Heart left ventricle (tissue), 16 donors: ENCODE data around the gene HTR4. TPM values are rescaled to one million over a fixed set of nuclear protein-coding genes. Genes with fewer than 3 reads are reported as not detected.
A peak's percentile ranks its signal among the peaks of the same experiment; 100 is the strongest.

ENCODE experiments used
- ATAC-seq, 4 donors: fragments of 200-7000 bp; cut with Tn5 transposase; one replicate each; pipeline ENCODE4 v1.9.1; 2020 to 2022; ENCODE audit warnings: moderate library complexity in 4 of 4, mild to moderate bottlenecking in 3 of 4, moderate number of reproducible peaks in 1 of 4
- DNase-seq, 5 donors: peaks; one replicate each; pipeline ENCODE4 v3.0.0-alpha.2; 2020
- H3K27ac ChIP-seq, 12 donors: fragments of 200-600 bp; sonication (generic) in 4 of 12; one replicate each; pipeline versions ENCODE4 v1.5.0 to v1.8.0; 2016 to 2022; ENCODE audit warnings: mild to moderate bottlenecking in 2 of 12
- H3K27me3 ChIP-seq, 9 donors: fragments of 200-600 bp; sonication (generic) in 2 of 9; one replicate each; pipeline versions ENCODE4 v1.5.1 to v1.8.0; 2016 to 2022; ENCODE audit warnings: mild to moderate bottlenecking in 3 of 9
- H3K36me3 ChIP-seq, 9 donors: fragments of 200-600 bp; sonication (generic) in 2 of 9; one replicate each; pipeline versions ENCODE4 v1.5.0 to v1.8.0; 2018 to 2022; ENCODE audit warnings: mild to moderate bottlenecking in 2 of 9
- H3K4me1 ChIP-seq, 12 donors: fragments of 200-600 bp; sonication (generic) in 4 of 12; one replicate each; pipeline versions ENCODE4 v1.5.0 to v1.8.0; 2016 to 2022; ENCODE audit warnings: mild to moderate bottlenecking in 3 of 12
- H3K4me3 ChIP-seq, 12 donors: fragments of 200-600 bp; sonication (generic) in 4 of 12; one replicate each; pipeline versions ENCODE4 v1.5.0 to v1.8.0; 2017 to 2022; ENCODE audit warnings: mild to moderate bottlenecking in 9 of 12, moderate library complexity in 4 of 12
- H3K9me3 ChIP-seq, 12 donors: fragments of 200-600 bp; sonication (generic) in 4 of 12; one replicate each; pipeline versions ENCODE4 v1.5.0 to v1.8.0; 2016 to 2022; ENCODE audit warnings: mild to moderate bottlenecking in 1 of 12
- POLR2A ChIP-seq, 2 donors: fragments of 450-650 bp; IDR thresholded peaks; one replicate each; pipeline ENCODE4 v1.6.1; 2017; ENCODE audit warnings: antibody characterized with exemption in 2 of 2, mild to moderate bottlenecking in 2 of 2, moderate library complexity in 2 of 2
- WGBS, 4 donors: extraction: QIAGEN DNeasy Blood & Tissue Kit in 2 of 4; methylation state at CpG; one replicate each; pipeline versions ENCODE4 v1.1.5 to v1.1.7; 2013 to 2018; 5-methylcytosine and 5-hydroxymethylcytosine counted together
- intact Hi-C, 10 donors: fragments of 100-400 bp; cut with DNase I; formaldehyde crosslinking; loops; one replicate each; pipeline versions ENCODE4 v1.11.1 to v1.14.2; 2022
- polyA plus RNA-seq, 2 donors: library from polyadenylated mRNA; stranded (reverse); fragments of 200-250 nt; gene quantifications; one replicate each; pipeline ENCODE4 v1.2.3, GENCODE V29; 2013
- total RNA-seq, 9 donors: library from RNA; depleted of rRNA in 2 of 9; stranded (reverse); fragments of >200 nt in 2 of 9; fragmentation: NEBNext Ultra II Directional in 3 of 9; extraction: Animal tissue kit (Norgen Biotek cat#: 25700) in 3 of 9; gene quantifications; one replicate each; pipeline versions ENCODE4 v1.1.0 to v1.2.4, GENCODE V29; 2016 to 2023
- TF ChIP-seq, protein P1 (sequence below), 12 donors: fragments of 200-600 bp; sonication (generic) in 4 of 12; IDR thresholded peaks; one replicate each; pipeline versions ENCODE4 v1.5.0 to v1.8.0; 2018 to 2022; ENCODE audit warnings: antibody characterized with exemption in 12 of 12, mild to moderate bottlenecking in 5 of 12
- donor health status: ischemic (EF 13 %, LVEDD 7.1; RV severe dilation, severe dysfunction).
- donor health status: healthy with polysubstance abuse.
- donor health status: DM: no; HTN: yes; CAD: no.
- donor health status: DM: no; HTN: no; CAD: no.
- donor health status: ischemic (EF 25% LVEDD 6.9; RV normal size, moderate dysfunction).
- donor health status: ischemic (EF 25% LVEDD 5.7; RV mildly dilated, moderate dysfunction).
- donor health status: healthy.
- donor health status: DM: yes; HTN: yes; CAD: no.
- donor health status: ischemic (EF 35%, LVEDD 5.7; RV mildly dilated, moderate dysfunction).
- donor health status: nonischemic (EF 11% LVEDD 7.7; RV severe dilation, severe dysfunction).
- donor health status: DM: yes; HTN: yes; CAD: no.
- donor health status: PGD.
- donor health status: ischemic (EF 29% LVEDD 5.4; RV normal size, mild dysfunction).
- donor health status: nonischemic (EF 23%, LVEDD 6.1; RV moderate dilation, normal function).

HTR4 gene
- total and polyA plus RNA-seq, 11 donors = 0.11 to 1.6 (median 0.27) TPM; not detected in 4

DNA sequence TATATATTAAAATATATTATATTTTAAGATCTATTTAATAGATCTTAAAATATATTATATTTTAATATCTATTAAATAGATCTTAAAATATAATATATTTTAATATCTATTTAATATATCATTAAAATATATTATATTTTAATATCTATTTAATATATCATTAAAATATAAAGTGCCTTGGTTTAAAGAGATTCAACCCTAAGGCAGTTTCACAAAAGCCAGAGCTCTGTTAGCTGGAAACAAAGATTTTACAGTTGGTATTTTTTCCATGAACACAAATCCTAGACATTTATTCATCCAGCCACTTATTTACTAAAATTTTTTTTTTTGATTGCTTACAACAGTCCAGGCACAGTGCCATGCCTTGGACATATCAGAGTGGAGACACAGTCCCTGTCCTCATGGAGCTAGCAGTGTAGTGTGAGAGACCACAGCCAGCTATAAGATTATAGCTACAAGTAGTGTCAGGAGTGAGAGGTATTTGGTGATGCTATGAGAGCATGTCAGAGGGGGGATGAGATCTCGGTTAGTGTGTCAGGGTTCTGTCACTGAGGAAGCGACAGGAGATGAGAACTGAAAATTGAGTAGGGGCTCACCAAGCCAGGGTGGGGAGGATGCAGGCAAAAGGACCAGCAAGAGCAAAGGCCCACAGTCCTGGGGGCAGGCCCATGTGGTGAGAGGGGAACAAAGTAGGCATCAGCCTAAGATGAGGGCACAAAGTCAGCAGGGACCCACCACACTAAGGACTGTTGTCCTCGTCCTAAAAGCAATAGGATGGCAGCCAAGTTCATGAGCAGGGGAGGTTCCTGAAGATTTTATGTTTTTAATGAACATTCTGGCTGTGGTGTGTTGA lies 196.1 kb downstream of the HTR4 start:
- H3K9me3 ChIP-seq = no peaks in the 10 kb centered on the region
- 61 to 78% (median 74%) methylated on average over 3 of the region's 3 CpGs for WGBS, 4 donors
- no peaks in the 10 kb centered on the region for H3K27me3 ChIP-seq
- no peak for TF ChIP-seq POLR2A (IDR thresholded peaks at IDR 0.05)
- TF ChIP-seq, protein P1, sequence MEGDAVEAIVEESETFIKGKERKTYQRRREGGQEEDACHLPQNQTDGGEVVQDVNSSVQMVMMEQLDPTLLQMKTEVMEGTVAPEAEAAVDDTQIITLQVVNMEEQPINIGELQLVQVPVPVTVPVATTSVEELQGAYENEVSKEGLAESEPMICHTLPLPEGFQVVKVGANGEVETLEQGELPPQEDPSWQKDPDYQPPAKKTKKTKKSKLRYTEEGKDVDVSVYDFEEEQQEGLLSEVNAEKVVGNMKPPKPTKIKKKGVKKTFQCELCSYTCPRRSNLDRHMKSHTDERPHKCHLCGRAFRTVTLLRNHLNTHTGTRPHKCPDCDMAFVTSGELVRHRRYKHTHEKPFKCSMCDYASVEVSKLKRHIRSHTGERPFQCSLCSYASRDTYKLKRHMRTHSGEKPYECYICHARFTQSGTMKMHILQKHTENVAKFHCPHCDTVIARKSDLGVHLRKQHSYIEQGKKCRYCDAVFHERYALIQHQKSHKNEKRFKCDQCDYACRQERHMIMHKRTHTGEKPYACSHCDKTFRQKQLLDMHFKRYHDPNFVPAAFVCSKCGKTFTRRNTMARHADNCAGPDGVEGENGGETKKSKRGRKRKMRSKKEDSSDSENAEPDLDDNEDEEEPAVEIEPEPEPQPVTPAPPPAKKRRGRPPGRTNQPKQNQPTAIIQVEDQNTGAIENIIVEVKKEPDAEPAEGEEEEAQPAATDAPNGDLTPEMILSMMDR (IDR thresholded peaks at IDR 0.05) = no peak
- no peaks in the 10 kb centered on the region for H3K36me3 ChIP-seq
- intact Hi-C loops = loop anchor here in 1 of 10 donors (10.0 kb wide), 1 partner anchor 273 kb away; no protein-coding TSS in a partner anchor
- H3K4me1 ChIP-seq = peaks cover 0 to 28% (median 12%) of the 10 kb centered on the region in 12 donors
- H3K27ac ChIP-seq = no peak overlapping the region
- ATAC-seq (no peak), DNase-seq (no peak)
- H3K4me3 ChIP-seq = no peak overlapping the region

DNA sequence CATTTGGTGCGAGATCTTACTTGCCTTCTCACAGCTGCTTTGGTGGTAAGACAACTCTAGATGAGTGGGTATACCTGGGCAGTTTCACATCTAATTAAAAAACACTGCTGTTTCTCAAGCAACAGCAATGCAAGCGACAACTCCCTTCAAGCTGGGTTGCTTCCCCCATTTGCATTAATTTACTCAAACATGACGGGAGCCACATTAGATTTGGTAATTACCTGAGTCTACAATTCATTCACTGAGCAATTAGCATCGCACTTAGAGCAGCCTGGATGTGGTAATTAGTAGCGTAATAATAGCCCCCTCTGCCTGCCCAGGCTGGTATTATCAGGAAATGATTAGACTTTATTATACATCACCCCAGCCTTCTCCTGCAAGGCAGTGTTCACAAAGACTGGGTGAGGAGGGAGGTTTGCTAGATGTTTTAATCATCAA lies 197.1 kb downstream of the HTR4 start:
- Histone ChIP-seq H3K36me3 (no peaks in the 10 kb centered on the region), H3K27me3 (no peaks in the 10 kb centered on the region), H3K4me1 (peaks cover 0 to 34% (median 14%) of the 10 kb centered on the region in 12 donors), H3K9me3 (no peaks in the 10 kb centered on the region), H3K4me3 (no peak overlapping the region), H3K27ac (no peak overlapping the region)
- TF ChIP-seq POLR2A (IDR thresholded peaks at IDR 0.05) = no peak
- TF ChIP-seq, protein P1 (IDR thresholded peaks at IDR 0.05) = peak in 10 of 12 donors; percentile 19 to 51 (median 30)
- no peak for ATAC-seq
- intact Hi-C loops = loop anchor here in 1 of 10 donors (10.0 kb wide), 1 partner anchor 272 kb away; no protein-coding TSS in a partner anchor
- DNase-seq = no peak
- 52 to 61% (median 56%) methylated on average over 5 of the region's 5 CpGs for WGBS, 4 donors

GRCh38 chr5:148455185-148455584 lies 199.1 kb downstream of the HTR4 start:
- DNase-seq (no peak), ATAC-seq (peak in 3 of 4 donors; percentile 18 to 59 (median 56))
- no peak overlapping the region for H3K4me3 ChIP-seq
- TF ChIP-seq, protein P1 (IDR thresholded peaks at IDR 0.05) = no peak
- no peak for TF ChIP-seq POLR2A (IDR thresholded peaks at IDR 0.05)
- no peaks in the 10 kb centered on the region for H3K36me3 ChIP-seq
- 44 to 60% (median 55%) methylated on average over 6 of the region's 6 CpGs for WGBS, 4 donors
- intact Hi-C loops = loop anchor here in 1 of 10 donors (10.0 kb wide), 1 partner anchor 270 kb away; no protein-coding TSS in a partner anchor
- peaks cover 0 to 34% (median 14%) of the 10 kb centered on the region in 12 donors for H3K4me1 ChIP-seq
- H3K27me3 ChIP-seq = no peaks in the 10 kb centered on the region
- H3K27ac ChIP-seq = peak overlapping the region; percentile 10 to 81 (median 70)
- H3K9me3 ChIP-seq = no peaks in the 10 kb centered on the region

- peaks cover 0 to 34% (median 14%) of the 10 kb centered on the region in 12 donors for H3K4me1 ChIP-seq
- 48 to 57% (median 51%) methylated on average over 5 of the region's 5 CpGs for WGBS, 4 donors
- ATAC-seq (peak in 3 of 4 donors; percentile 48 to 76 (median 55)), DNase-seq (peak in 1 of 5 donors; percentile 41)
- H3K36me3 ChIP-seq = no peaks in the 10 kb centered on the region
- H3K27ac ChIP-seq = peak overlapping the region in 11 of 12 donors; percentile 10 to 81 (median 72)
- H3K4me3 ChIP-seq = no peak overlapping the region
- H3K9me3 ChIP-seq = no peaks in the 10 kb centered on the region
- H3K27me3 ChIP-seq = no peaks in the 10 kb centered on the region
- intact Hi-C loops = loop anchor here in 1 of 10 donors (10.0 kb wide), 1 partner anchor 270 kb away; no protein-coding TSS in a partner anchor
- TF ChIP-seq POLR2A (IDR thresholded peaks at IDR 0.05) = no peak
- TF ChIP-seq, protein P1 (IDR thresholded peaks at IDR 0.05) = no peak
Measured at GRCh38 chr5:148454576-148454975, 199.8 kb downstream of the HTR4 start.
